Measurements from ENCODE around the gene PHF24. TPM values are rescaled to one million over a fixed set of nuclear protein-coding genes. Genes with fewer than 3 reads are reported as not detected.
"Not testable (repeated sequence)": the region's sequence is repeated elsewhere in the genome, so short reads cannot be mapped to it uniquely, and the experiment has no call there.

PHF24 gene
- total RNA-seq, 1 experiment from 2014 or later = not detected

DNA sequence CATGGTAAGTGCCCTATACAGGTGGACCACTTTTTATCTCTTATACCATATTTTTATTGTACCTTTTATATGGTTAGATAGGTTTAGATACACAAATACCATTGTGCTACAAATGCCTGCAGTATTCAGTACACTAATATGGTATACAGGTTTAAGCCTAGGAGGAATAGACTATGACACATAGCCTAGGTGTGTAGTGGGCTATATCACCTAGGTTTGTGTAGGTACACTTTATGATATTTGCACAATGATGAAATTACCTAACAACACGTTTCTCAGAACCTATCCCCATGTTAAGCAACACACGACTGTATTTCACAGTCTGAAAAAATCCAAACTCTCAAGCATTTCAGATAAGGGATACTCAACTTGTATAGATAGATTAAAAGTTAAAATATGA, 9.6 kb upstream of the PHF24 start:
- no peak overlapping the region for H3K27ac Mint-ChIP-seq (ENCODE audit: unreplicated experiment)
- no peaks in the 10 kb centered on the region for H3K9me3 ChIP-seq
- intact Hi-C loops (cut with micrococcal nuclease; ENCODE audit: unreplicated experiment) = no loop called here
- ChIA-PET CTCF (no interaction called here), POLR2A (no interaction called here)
- BruUV-seq (replicated peaks) = no TSS peak
- H3K4me1 ChIP-seq = no peaks in the 10 kb centered on the region
- H3K4me1 Mint-ChIP-seq (ENCODE audit: low read depth, unreplicated experiment) = peaks cover 7% of the 10 kb centered on the region
- no peak overlapping the region for H3K4me3 ChIP-seq (ENCODE audit: low read depth, low read length)
- no peak for DNase-seq
- no peaks in the 10 kb centered on the region for H3K36me3 ChIP-seq (ENCODE audit: control insufficient read depth, insufficient read depth, low read length)
- TF ChIP-seq, protein P1, sequence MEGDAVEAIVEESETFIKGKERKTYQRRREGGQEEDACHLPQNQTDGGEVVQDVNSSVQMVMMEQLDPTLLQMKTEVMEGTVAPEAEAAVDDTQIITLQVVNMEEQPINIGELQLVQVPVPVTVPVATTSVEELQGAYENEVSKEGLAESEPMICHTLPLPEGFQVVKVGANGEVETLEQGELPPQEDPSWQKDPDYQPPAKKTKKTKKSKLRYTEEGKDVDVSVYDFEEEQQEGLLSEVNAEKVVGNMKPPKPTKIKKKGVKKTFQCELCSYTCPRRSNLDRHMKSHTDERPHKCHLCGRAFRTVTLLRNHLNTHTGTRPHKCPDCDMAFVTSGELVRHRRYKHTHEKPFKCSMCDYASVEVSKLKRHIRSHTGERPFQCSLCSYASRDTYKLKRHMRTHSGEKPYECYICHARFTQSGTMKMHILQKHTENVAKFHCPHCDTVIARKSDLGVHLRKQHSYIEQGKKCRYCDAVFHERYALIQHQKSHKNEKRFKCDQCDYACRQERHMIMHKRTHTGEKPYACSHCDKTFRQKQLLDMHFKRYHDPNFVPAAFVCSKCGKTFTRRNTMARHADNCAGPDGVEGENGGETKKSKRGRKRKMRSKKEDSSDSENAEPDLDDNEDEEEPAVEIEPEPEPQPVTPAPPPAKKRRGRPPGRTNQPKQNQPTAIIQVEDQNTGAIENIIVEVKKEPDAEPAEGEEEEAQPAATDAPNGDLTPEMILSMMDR (IDR thresholded peaks at IDR 0.05; ENCODE audit: insufficient read depth in 1 of 2, low read depth in 1 of 2, low read length in 1 of 2, severe bottlenecking in 1 of 2, unreplicated experiment in 1 of 2) = no peak
- peaks cover 7% of the 10 kb centered on the region for H3K27me3 Mint-ChIP-seq (ENCODE audit: insufficient read depth, unreplicated experiment)
- H3K9me3 Mint-ChIP-seq (ENCODE audit: unreplicated experiment) = no peaks in the 10 kb centered on the region
- H3K4me3 Mint-ChIP-seq (ENCODE audit: unreplicated experiment) = no peak overlapping the region
- H3K27me3 ChIP-seq (replicated peaks; ENCODE audit: control insufficient read depth, insufficient read depth, low read length) = no peaks in the 10 kb centered on the region
- no peaks in the 10 kb centered on the region for H3K36me3 Mint-ChIP-seq (ENCODE audit: insufficient read depth, unreplicated experiment)

DNA sequence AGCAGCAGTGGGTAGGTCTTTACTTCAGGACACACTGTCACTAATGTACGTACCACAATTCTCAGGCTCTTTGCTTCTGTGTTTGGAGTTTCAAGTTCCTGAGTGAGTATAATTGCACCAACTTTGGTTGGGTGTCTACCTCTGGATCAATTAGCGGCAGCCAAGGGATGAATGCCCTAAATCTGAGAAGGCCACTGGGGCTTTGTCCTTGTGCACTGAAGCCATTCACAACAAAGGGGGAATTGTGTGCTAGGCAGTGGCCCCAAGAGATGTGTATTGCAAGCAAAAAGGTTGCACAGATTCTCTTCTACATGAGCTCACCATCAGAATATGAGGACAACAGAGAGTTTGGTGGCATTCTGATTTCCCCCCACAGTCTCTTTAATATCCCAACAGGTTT, 3.9 kb upstream of the PHF24 start:
- no peak overlapping the region for H3K27ac Mint-ChIP-seq (ENCODE audit: unreplicated experiment)
- H3K36me3 ChIP-seq (ENCODE audit: control insufficient read depth, insufficient read depth, low read length) = no peaks in the 10 kb centered on the region
- no peaks in the 10 kb centered on the region for H3K36me3 Mint-ChIP-seq (ENCODE audit: insufficient read depth, unreplicated experiment)
- BruUV-seq (replicated peaks) = no TSS peak
- no peaks in the 10 kb centered on the region for H3K9me3 Mint-ChIP-seq (ENCODE audit: unreplicated experiment)
- no peaks in the 10 kb centered on the region for H3K9me3 ChIP-seq
- POLR2A ChIA-PET = no interaction called here
- no peak overlapping the region for H3K4me3 Mint-ChIP-seq (ENCODE audit: unreplicated experiment)
- peaks cover 3% of the 10 kb centered on the region for H3K27me3 ChIP-seq (replicated peaks; ENCODE audit: control insufficient read depth, insufficient read depth, low read length)
- no peaks in the 10 kb centered on the region for H3K4me1 Mint-ChIP-seq (ENCODE audit: low read depth, unreplicated experiment)
- H3K27me3 Mint-ChIP-seq (ENCODE audit: insufficient read depth, unreplicated experiment) = peaks cover 24% of the 10 kb centered on the region
- no peak overlapping the region for H3K4me3 ChIP-seq (ENCODE audit: low read depth, low read length)
- intact Hi-C loops (cut with micrococcal nuclease; ENCODE audit: unreplicated experiment) = no loop called here
- CTCF ChIA-PET = no interaction called here
- 0 out of 2 replicates have a peak, but pooled peaks cover 3% of the 10 kb centered on the region for H3K4me1 ChIP-seq
- TF ChIP-seq, protein P1 (IDR thresholded peaks at IDR 0.05; ENCODE audit: insufficient read depth in 1 of 2, low read depth in 1 of 2, low read length in 1 of 2, severe bottlenecking in 1 of 2, unreplicated experiment in 1 of 2) = no peak
- no peak for DNase-seq

DNA sequence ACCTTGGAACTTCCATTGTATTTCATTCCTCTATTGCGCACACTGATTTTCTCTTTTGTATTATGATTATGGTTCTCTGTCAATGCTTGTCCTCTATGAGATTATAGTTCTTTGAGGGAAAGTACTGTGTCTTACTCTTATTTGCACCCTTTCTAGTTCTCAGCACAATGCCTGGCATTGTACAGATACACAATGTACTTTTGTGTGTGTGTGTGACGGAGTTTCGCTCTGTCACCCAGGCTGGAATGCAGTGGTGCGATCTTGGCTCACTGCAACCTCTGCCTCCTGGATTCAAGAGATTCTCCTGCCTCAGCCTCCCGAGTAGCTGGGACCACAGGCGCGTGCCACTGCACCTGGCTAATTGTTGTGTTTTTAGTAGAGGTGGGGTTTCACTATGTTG, 2.0 kb upstream of the PHF24 start:
- H3K4me3 Mint-ChIP-seq (ENCODE audit: unreplicated experiment); DNase-seq; H3K27ac Mint-ChIP-seq (ENCODE audit: unreplicated experiment); H3K27me3 ChIP-seq (replicated peaks; ENCODE audit: control insufficient read depth, insufficient read depth, low read length); BruUV-seq (replicated peaks); H3K9me3 ChIP-seq; H3K36me3 Mint-ChIP-seq (ENCODE audit: insufficient read depth, unreplicated experiment); POLR2A ChIA-PET; H3K4me1 Mint-ChIP-seq (ENCODE audit: low read depth, unreplicated experiment); H3K4me1 ChIP-seq; CTCF ChIA-PET; H3K36me3 ChIP-seq (ENCODE audit: control insufficient read depth, insufficient read depth, low read length); intact Hi-C loops (cut with micrococcal nuclease; ENCODE audit: unreplicated experiment); H3K4me3 ChIP-seq (ENCODE audit: low read depth, low read length); H3K9me3 Mint-ChIP-seq (ENCODE audit: unreplicated experiment): not testable (repeated sequence)
- peaks cover 24% of the 10 kb centered on the region for H3K27me3 Mint-ChIP-seq (ENCODE audit: insufficient read depth, unreplicated experiment)

DNA sequence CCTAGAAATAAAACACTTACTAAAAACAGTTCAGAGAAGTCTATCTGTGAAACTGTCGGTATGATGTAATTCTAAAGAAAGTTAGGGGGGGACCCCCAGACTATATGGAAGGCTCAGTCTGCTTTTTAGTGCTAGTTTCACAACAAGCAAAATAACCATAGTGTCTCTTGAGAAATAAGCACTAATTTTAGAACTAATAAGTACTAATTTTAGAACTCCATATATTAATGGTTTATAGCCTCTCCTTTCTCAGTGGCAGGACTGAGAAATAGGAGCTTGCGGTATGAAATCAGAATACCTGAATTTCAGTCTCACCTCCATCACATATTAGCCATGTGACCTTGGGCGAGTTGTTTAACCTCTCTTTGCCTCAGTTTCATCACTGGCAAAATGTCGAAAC, 1.4 kb upstream of the PHF24 start:
- H3K27me3 Mint-ChIP-seq (ENCODE audit: insufficient read depth, unreplicated experiment) = peaks cover 27% of the 10 kb centered on the region
- no peak overlapping the region for H3K27ac Mint-ChIP-seq (ENCODE audit: unreplicated experiment)
- no peaks in the 10 kb centered on the region for H3K36me3 ChIP-seq (ENCODE audit: control insufficient read depth, insufficient read depth, low read length)
- H3K36me3 Mint-ChIP-seq (ENCODE audit: insufficient read depth, unreplicated experiment) = no peaks in the 10 kb centered on the region
- 0 out of 2 replicates have a peak, but pooled peaks cover 3% of the 10 kb centered on the region for H3K4me1 ChIP-seq
- no peaks in the 10 kb centered on the region for H3K4me1 Mint-ChIP-seq (ENCODE audit: low read depth, unreplicated experiment)
- no peak overlapping the region for H3K4me3 ChIP-seq (ENCODE audit: low read depth, low read length)
- H3K9me3 Mint-ChIP-seq (ENCODE audit: unreplicated experiment) = no peaks in the 10 kb centered on the region
- no peaks in the 10 kb centered on the region for H3K9me3 ChIP-seq
- peaks cover 3% of the 10 kb centered on the region for H3K27me3 ChIP-seq (replicated peaks; ENCODE audit: control insufficient read depth, insufficient read depth, low read length)
- BruUV-seq (replicated peaks) = no TSS peak
- TF ChIP-seq, protein P1 (IDR thresholded peaks at IDR 0.05; ENCODE audit: insufficient read depth in 1 of 2, low read depth in 1 of 2, low read length in 1 of 2, severe bottlenecking in 1 of 2, unreplicated experiment in 1 of 2) = no peak
- intact Hi-C loops (cut with micrococcal nuclease; ENCODE audit: unreplicated experiment) = no loop called here
- no peak overlapping the region for H3K4me3 Mint-ChIP-seq (ENCODE audit: unreplicated experiment)
- POLR2A ChIA-PET = no interaction called here
- CTCF ChIA-PET = no interaction called here
- DNase-seq = no peak

All from Caco-2 (cell line).